Stomach (tissue), 4 donors: ENCODE results near the gene SP2.

ENCODE experiments used
- CTCF ChIP-seq, 7 experiments: fragments of 450-650 bp in 4 of 7; fragments of 200-600 bp in 3 of 7; sonication (generic) in 3 of 7; IDR thresholded peaks; one replicate each; pipeline ENCODE4 v1.5.1; 2016 to 2019; ENCODE audit warnings: antibody characterized with exemption in 7 of 7, control low read depth in 2 of 7, mild to moderate bottlenecking in 1 of 7
- POLR2AphosphoS5 ChIP-seq, 3 donors: sonication (generic); formaldehyde crosslinking; IDR thresholded peaks; one replicate each; pipeline ENCODE4 v1.6.1; 2016; ENCODE audit warnings: antibody characterized with exemption in 3 of 3

- TF ChIP-seq POLR2AphosphoS5 (IDR thresholded peaks at IDR 0.05) (no peak), CTCF (IDR thresholded peaks at IDR 0.05) (no peak)
Observed at GRCh38 chr17:47875011-47875985, 20.7 kb upstream of the SP2 start.
